ENCODE results near the gene CARD14. TPM values are rescaled to one million over a fixed set of nuclear protein-coding genes. Genes with fewer than 3 reads are reported as not detected.

Gene CARD14
- total and polyA plus RNA-seq, 12 donors: 0.11 to 0.33 (median 0.14) TPM; not detected in 6

DNA sequence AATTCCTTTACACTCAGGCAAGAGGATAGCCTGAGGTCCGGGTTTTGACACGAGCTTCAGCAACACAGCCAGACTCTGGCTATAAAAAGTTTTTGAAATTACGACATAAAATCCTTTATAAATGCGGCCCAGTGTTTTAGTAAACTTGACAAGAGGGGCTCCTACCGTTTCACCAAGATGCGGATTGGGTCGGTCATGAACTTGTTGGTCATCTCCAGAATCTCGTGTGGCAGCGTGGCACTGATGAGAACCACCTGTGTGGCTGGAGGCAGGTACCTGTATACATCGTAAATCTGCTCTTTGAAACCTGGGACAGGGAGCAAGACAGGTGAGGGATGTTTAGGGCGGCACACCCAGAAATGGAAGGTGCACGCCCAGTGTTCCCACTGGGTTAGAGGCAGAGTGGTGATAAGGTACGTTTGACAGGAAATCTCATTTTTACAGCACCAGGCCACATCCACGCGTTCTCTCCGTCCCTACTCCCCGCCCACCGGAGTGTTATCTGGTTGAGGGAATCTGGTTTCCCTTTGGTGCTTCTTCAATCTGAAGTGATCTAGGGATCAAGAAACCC, 30.9 kb upstream of the CARD14 start:
- Histone ChIP-seq H3K9me3 (no peaks in the 10 kb centered on the region), H3K4me1 (no peaks in the 10 kb centered on the region), H3K4me3 (no peak overlapping the region), H3K27me3 (no peaks in the 10 kb centered on the region), H3K27ac (no peak overlapping the region), H3K36me3 (peaks cover 6 to 100% (median 94%) of the 10 kb centered on the region in 9 donors)
- ATAC-seq (no peak), DNase-seq (no peak)
- WGBS, 2 donors: 91 to 92% methylated on average over 18 of the region's 18 CpGs
- intact Hi-C loops (cut with DNase I): no loop called here
- TF ChIP-seq, protein P1, sequence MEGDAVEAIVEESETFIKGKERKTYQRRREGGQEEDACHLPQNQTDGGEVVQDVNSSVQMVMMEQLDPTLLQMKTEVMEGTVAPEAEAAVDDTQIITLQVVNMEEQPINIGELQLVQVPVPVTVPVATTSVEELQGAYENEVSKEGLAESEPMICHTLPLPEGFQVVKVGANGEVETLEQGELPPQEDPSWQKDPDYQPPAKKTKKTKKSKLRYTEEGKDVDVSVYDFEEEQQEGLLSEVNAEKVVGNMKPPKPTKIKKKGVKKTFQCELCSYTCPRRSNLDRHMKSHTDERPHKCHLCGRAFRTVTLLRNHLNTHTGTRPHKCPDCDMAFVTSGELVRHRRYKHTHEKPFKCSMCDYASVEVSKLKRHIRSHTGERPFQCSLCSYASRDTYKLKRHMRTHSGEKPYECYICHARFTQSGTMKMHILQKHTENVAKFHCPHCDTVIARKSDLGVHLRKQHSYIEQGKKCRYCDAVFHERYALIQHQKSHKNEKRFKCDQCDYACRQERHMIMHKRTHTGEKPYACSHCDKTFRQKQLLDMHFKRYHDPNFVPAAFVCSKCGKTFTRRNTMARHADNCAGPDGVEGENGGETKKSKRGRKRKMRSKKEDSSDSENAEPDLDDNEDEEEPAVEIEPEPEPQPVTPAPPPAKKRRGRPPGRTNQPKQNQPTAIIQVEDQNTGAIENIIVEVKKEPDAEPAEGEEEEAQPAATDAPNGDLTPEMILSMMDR (IDR thresholded peaks at IDR 0.05): no peak

DNA sequence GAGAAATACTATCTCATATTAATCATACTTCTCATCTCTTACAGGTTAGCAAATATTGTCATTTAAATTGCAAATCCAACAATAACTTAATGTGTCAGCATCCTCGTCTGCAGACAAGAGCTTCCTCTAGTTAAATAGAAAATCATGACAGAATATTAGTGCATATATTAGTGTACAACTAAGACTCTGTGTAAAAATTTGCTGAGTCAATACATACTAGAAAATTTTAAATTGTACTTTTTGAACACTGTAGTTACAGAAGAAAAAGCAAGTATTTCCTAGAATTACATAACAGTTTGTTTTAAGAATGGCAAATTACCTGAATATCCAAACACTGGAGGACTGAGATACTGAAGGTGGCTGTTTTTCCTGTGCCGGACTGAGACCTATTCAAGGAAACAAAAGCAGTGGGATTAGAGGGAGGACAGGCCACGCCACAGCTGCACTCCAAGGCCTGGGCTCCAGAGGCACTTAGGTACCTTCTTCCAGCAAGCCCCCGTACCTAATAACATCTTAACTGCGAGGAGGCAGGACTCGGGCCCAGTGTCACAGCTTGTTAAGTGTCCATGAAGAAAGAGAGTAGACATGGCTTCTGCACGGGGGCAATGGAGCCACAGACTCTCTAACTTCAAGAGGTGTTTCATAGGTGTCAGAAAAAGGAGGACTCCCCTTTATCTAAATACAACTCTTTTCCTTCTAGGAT, 28.2 kb upstream of the CARD14 start:
- no peaks in the 10 kb centered on the region for H3K9me3 ChIP-seq
- H3K4me1 ChIP-seq: peaks cover 0 to 22% (median 14%) of the 10 kb centered on the region in 9 donors
- TF ChIP-seq, protein P1 (IDR thresholded peaks at IDR 0.05): no peak
- intact Hi-C loops (cut with DNase I): loop anchor here in 3 of 10 donors (10.0 kb wide), 3 partner anchors 113 to 133 kb away; partner anchors contain the start of gene RNF213 (in 1 of the 3)
- no peak overlapping the region for H3K27ac ChIP-seq
- H3K36me3 ChIP-seq: peaks cover 0 to 81% (median 68%) of the 10 kb centered on the region in 9 donors
- no peak for ATAC-seq
- H3K4me3 ChIP-seq: no peak overlapping the region
- no peak for DNase-seq
- WGBS, 2 donors: 93 to 94% methylated on average over 7 of the region's 7 CpGs
- H3K27me3 ChIP-seq: no peaks in the 10 kb centered on the region

DNA sequence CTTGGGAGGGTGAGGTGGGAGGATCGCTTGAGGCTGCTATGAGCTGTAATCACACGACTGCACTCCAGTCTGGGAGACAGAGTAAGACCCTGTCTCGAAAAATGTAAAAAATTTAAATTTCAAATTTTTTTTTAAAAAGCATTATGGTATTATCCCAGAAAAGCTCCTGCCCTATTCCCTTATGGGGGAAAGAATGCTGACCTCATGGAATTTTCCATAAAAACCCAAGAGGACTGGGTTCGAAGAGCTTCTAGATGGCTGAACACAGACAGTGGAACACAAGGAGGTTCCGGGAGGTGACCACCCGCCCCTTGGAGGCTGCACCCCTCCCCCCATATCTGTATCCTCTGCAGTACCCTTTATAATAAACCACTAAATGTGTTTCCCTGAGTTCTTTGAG, 26.9 kb upstream of the CARD14 start:
- TF ChIP-seq, protein P1 (IDR thresholded peaks at IDR 0.05): no peak
- Histone ChIP-seq H3K36me3 (peaks cover 0 to 68% (median 54%) of the 10 kb centered on the region in 9 donors), H3K4me3 (no peak overlapping the region), H3K9me3 (no peaks in the 10 kb centered on the region), H3K27ac (no peak overlapping the region), H3K4me1 (peaks cover 0 to 23% (median 15%) of the 10 kb centered on the region in 9 donors), H3K27me3 (no peaks in the 10 kb centered on the region)
- ATAC-seq (no peak), DNase-seq (no peak)
- WGBS, 2 donors: 88 to 92% methylated on average over 6 of the region's 6 CpGs
- intact Hi-C loops (cut with DNase I): loop anchor here in 3 of 10 donors (10.0 kb wide), 3 partner anchors 112 to 132 kb away; partner anchors contain the start of gene RNF213 (in 1 of the 3)

All from heart right ventricle (tissue), 16 donors.